Astrocyte (in vitro differentiated cells and primary cell): Measurements from ENCODE around the gene SMARCD3. TPM values are rescaled to one million over a fixed set of nuclear protein-coding genes. Genes with fewer than 3 reads are reported as not detected.

ENCODE experiments used
- DNase-seq: peaks from one replicate; pipeline ENCODE4 v3.0.0-alpha.2; 2010; ENCODE audit warnings: low read depth
- FAIRE-seq: peaks from 2 replicates; lab custom pipeline; 2011; peaks lifted over from hg19 to GRCh38; lab: Jason Lieb, UNC
- H2AFZ ChIP-seq: 2 replicates; pipeline ENCODE4 v1.6.0; 2012; ENCODE audit warnings: low read depth, low read length, inconsistent platforms
- H3K27ac ChIP-seq: 2 replicates; pipeline ENCODE4 v1.5.1; 2011; ENCODE audit warnings: low read depth, low read length, inconsistent platforms
- H3K27me3 ChIP-seq: 2 replicates; pipeline ENCODE4 v1.6.0; 2011; ENCODE audit warnings: low read length, inconsistent platforms; ENCODE audit not compliant: insufficient read depth
- H3K36me3 ChIP-seq: 2 replicates; pipeline ENCODE4 v1.5.1; 2011; ENCODE audit warnings: low read length, inconsistent platforms; ENCODE audit not compliant: insufficient read depth
- H3K4me1 ChIP-seq: 2 replicates; pipeline ENCODE4 v1.5.1; 2011; ENCODE audit warnings: low read length, inconsistent platforms; ENCODE audit not compliant: insufficient read depth
- H3K4me2 ChIP-seq: 2 replicates; pipeline ENCODE4 v1.6.0; 2012; ENCODE audit warnings: low read length, inconsistent platforms
- H3K4me3 ChIP-seq: 2 replicates; pipeline ENCODE4 v1.5.1; 2011; ENCODE audit warnings: low read depth, mild to moderate bottlenecking, low read length, inconsistent platforms; ENCODE audit not compliant: insufficient read depth
- H3K79me2 ChIP-seq: 2 replicates; pipeline ENCODE4 v1.6.0; 2012; ENCODE audit warnings: mild to moderate bottlenecking, low read length, inconsistent platforms; ENCODE audit not compliant: insufficient read depth
- H3K9ac ChIP-seq: 2 replicates; pipeline ENCODE4 v1.6.0; 2012; ENCODE audit warnings: mild to moderate bottlenecking, low read length, inconsistent platforms
- H3K9me3 ChIP-seq: 2 replicates; pipeline ENCODE4 v1.5.1; 2012; ENCODE audit warnings: low read depth, mild to moderate bottlenecking, low read length, inconsistent platforms; ENCODE audit not compliant: insufficient read depth
- H4K20me1 ChIP-seq: 2 replicates; pipeline ENCODE4 v1.6.0; 2012; ENCODE audit warnings: low read length, inconsistent platforms; ENCODE audit not compliant: insufficient read depth
- H3K27ac Mint-ChIP-seq: one replicate; pipeline ENCODE4 v1.8.0; 2021; ENCODE audit warnings: mild to moderate bottlenecking, mixed read lengths; ENCODE audit not compliant: unreplicated experiment
- H3K27me3 Mint-ChIP-seq: one replicate; pipeline ENCODE4 v1.8.0; 2021; ENCODE audit warnings: low read depth, mixed read lengths; ENCODE audit not compliant: unreplicated experiment
- H3K36me3 Mint-ChIP-seq: one replicate; pipeline ENCODE4 v1.8.0; 2021; ENCODE audit warnings: low read depth, mixed read lengths; ENCODE audit not compliant: unreplicated experiment
- H3K4me1 Mint-ChIP-seq: one replicate; pipeline ENCODE4 v1.8.0; 2021; ENCODE audit warnings: low read depth, mixed read lengths; ENCODE audit not compliant: unreplicated experiment
- H3K4me3 Mint-ChIP-seq: one replicate; pipeline ENCODE4 v1.8.0; 2021; ENCODE audit warnings: mild to moderate bottlenecking, moderate library complexity, mixed read lengths; ENCODE audit not compliant: unreplicated experiment
- H3K9me3 Mint-ChIP-seq: one replicate; pipeline ENCODE4 v1.8.0; 2021; ENCODE audit warnings: mild to moderate bottlenecking, mixed read lengths; ENCODE audit not compliant: unreplicated experiment
- EZH2 ChIP-seq: IDR thresholded peaks from 2 replicates; pipeline ENCODE4 v1.6.1; 2012; ENCODE audit warnings: mild to moderate bottlenecking, low read length, inconsistent platforms; ENCODE audit not compliant: insufficient read depth
- total RNA-seq: library from RNA; stranded (reverse); gene quantifications from 2 replicates; pipeline ENCODE4 v1.2.1, GENCODE V29; 2021
- TF ChIP-seq, protein P1 (sequence below): IDR thresholded peaks from 2 replicates; pipeline ENCODE4 v1.5.1; 2011; ENCODE audit warnings: low read depth, mild to moderate bottlenecking, inconsistent platforms, low read length, moderate library complexity; ENCODE audit not compliant: insufficient read depth

Gene SMARCD3
- total RNA-seq, 1 donor from 2014 or later, result 47.7 TPM

DNA sequence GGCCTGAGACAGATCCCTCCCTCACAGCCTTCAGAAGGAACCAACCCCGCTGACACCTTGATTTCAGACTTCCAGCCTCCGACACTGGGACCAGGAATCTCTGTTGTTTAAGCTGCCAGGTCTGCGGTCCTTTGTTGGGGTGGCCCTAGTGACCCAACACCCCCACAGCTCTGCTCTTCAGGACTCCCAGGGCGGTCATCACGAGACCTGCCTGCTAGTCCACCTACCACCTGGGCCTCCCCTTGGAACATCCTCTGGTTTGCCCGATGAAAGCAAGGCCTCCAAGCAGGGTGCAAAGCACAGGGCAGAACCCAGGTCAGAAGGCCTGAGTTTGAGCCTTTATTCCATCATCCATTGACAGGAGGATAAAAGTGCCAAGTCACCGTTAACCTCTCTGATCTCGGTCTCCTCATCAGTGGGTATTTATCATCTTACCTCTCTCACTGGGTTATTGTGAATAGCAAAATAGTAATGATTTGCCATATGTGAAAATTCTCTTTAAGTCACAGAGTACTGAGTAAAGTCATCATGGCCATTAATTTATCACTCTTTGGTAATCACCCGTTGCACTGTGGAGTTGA, 16.9 kb upstream of the SMARCD3 start:
- no peak overlapping the region for H3K4me3 ChIP-seq
- H3K27me3 ChIP-seq, result peaks cover 9% of the 10 kb centered on the region
- DNase-seq (no peak), FAIRE-seq (no peak)
- Mint-ChIP-seq H3K9me3 (peaks cover 4% of the 10 kb centered on the region), H3K27ac (no peak overlapping the region), H3K4me1 (no peaks in the 10 kb centered on the region), H3K27me3 (peaks cover 51% of the 10 kb centered on the region), H3K36me3 (peaks cover 6% of the 10 kb centered on the region), H3K4me3 (no peak overlapping the region)
- H3K9me3 ChIP-seq, result no peaks in the 10 kb centered on the region
- H3K4me2 ChIP-seq, result no peak overlapping the region
- no peak overlapping the region for H2AFZ ChIP-seq
- H3K9ac ChIP-seq, result no peak overlapping the region
- TF ChIP-seq, protein P1, sequence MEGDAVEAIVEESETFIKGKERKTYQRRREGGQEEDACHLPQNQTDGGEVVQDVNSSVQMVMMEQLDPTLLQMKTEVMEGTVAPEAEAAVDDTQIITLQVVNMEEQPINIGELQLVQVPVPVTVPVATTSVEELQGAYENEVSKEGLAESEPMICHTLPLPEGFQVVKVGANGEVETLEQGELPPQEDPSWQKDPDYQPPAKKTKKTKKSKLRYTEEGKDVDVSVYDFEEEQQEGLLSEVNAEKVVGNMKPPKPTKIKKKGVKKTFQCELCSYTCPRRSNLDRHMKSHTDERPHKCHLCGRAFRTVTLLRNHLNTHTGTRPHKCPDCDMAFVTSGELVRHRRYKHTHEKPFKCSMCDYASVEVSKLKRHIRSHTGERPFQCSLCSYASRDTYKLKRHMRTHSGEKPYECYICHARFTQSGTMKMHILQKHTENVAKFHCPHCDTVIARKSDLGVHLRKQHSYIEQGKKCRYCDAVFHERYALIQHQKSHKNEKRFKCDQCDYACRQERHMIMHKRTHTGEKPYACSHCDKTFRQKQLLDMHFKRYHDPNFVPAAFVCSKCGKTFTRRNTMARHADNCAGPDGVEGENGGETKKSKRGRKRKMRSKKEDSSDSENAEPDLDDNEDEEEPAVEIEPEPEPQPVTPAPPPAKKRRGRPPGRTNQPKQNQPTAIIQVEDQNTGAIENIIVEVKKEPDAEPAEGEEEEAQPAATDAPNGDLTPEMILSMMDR, result no peak
- no peak for TF ChIP-seq EZH2
- H3K27ac ChIP-seq, result no peak overlapping the region
- no peaks in the 10 kb centered on the region for H4K20me1 ChIP-seq
- H3K4me1 ChIP-seq, result no peaks in the 10 kb centered on the region
- no peaks in the 10 kb centered on the region for H3K79me2 ChIP-seq
- H3K36me3 ChIP-seq, result no peaks in the 10 kb centered on the region

DNA sequence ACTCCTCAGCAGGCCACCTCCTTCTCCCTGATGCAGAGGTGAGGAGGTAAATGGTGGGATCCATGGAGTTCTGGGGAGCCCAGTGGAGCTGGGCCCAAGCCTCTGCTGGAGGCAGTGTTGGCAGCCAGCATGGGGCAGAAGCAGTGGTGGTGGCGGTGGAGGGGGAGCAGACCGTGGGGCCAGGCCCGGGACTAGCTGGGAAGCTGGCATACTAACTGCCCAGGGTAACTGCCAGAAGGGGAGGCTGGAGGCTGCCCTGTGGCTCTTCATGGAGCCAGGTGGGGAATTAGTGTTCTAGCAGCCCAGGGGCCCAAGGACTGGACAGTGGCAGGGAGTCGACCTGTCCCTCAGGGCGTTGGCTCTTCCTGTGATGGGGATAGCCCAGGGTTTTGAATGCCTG, 16.1 kb upstream of the SMARCD3 start:
- no peaks in the 10 kb centered on the region for H3K4me1 Mint-ChIP-seq
- Histone ChIP-seq H3K9ac (no peak overlapping the region), H3K79me2 (no peaks in the 10 kb centered on the region), H3K36me3 (no peaks in the 10 kb centered on the region), H3K27me3 (peaks cover 16% of the 10 kb centered on the region), H3K4me1 (no peaks in the 10 kb centered on the region), H3K4me3 (no peak overlapping the region), H2AFZ (no peak overlapping the region), H3K9me3 (no peaks in the 10 kb centered on the region), H3K4me2 (no peak overlapping the region), H4K20me1 (no peaks in the 10 kb centered on the region), H3K27ac (no peak overlapping the region)
- peaks cover 5% of the 10 kb centered on the region for H3K36me3 Mint-ChIP-seq
- peaks cover 51% of the 10 kb centered on the region for H3K27me3 Mint-ChIP-seq
- no peak overlapping the region for H3K4me3 Mint-ChIP-seq
- H3K27ac Mint-ChIP-seq, result no peak overlapping the region
- DNase-seq, result no peak
- peaks cover 2% of the 10 kb centered on the region for H3K9me3 Mint-ChIP-seq
- TF ChIP-seq, protein P1, result no peak
- no peak for TF ChIP-seq EZH2
- FAIRE-seq, result no peak

DNA sequence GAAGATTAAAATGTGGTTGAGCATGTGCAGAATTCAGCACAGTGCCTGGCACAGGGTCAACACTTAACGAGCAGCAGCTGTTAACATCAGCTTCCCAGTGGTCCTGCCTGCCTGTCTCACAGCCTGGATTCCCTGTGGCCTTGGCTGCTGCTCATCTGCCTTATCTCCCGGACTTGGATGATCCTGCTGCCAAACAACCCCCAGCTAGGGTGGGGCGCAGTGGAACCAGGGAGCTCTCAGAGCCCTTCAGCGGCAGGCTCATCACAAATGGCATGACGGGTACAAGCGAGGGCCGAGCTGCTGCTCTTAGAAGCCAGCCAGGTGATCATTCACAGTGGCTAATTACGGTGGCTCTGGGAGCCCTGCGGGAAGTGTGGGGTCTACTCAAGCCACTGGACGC, 13.0 kb upstream of the SMARCD3 start:
- Mint-ChIP-seq H3K4me3 (no peak overlapping the region), H3K27ac (no peak overlapping the region), H3K9me3 (no peaks in the 10 kb centered on the region), H3K27me3 (peaks cover 60% of the 10 kb centered on the region), H3K36me3 (peaks cover 10% of the 10 kb centered on the region), H3K4me1 (no peaks in the 10 kb centered on the region)
- TF ChIP-seq, protein P1, result no peak
- TF ChIP-seq EZH2, result no peak
- Histone ChIP-seq H3K27ac (no peak overlapping the region), H3K4me2 (no peak overlapping the region), H3K4me3 (no peak overlapping the region), H3K9ac (no peak overlapping the region), H3K79me2 (no peaks in the 10 kb centered on the region), H2AFZ (no peak overlapping the region), H3K36me3 (no peaks in the 10 kb centered on the region), H4K20me1 (no peaks in the 10 kb centered on the region), H3K9me3 (no peaks in the 10 kb centered on the region), H3K4me1 (no peaks in the 10 kb centered on the region), H3K27me3 (peaks cover 11% of the 10 kb centered on the region)
- FAIRE-seq (no peak), DNase-seq (no peak)
